Lower leg skin (tissue), 4 donors: Measurements from ENCODE around the gene RNF14. TPM values are rescaled to one million over a fixed set of nuclear protein-coding genes. Genes with fewer than 3 reads are reported as not detected.
A peak's percentile ranks its signal among the peaks of the same experiment; 100 is the strongest.

Source experiments
- DNase-seq, 2 donors: peaks; one replicate each; pipeline ENCODE4 v3.0.0-alpha.2; 2019; ENCODE audit warnings: low spot score in 2 of 2
- H3K4me3 ChIP-seq: fragments of 200-600 bp; sonication (generic); 2 replicates; pipeline ENCODE4 v1.5.1; 2017; ENCODE audit warnings: mild to moderate bottlenecking, low read depth; ENCODE audit not compliant: poor library complexity, severe bottlenecking
- POLR2A ChIP-seq, 2 donors: fragments of 450-650 bp; IDR thresholded peaks; one replicate each; pipeline ENCODE4 v1.6.1; 2016 to 2017; ENCODE audit warnings: antibody characterized with exemption in 2 of 2, mild to moderate bottlenecking in 1 of 2, moderate library complexity in 1 of 2
- WGBS, 2 donors: methylation state at CpG; one replicate each; pipeline ENCODE4 v1.1.5; 2018; 5-methylcytosine and 5-hydroxymethylcytosine counted together
- intact Hi-C: fragments of 100-400 bp; cut with DNase I; formaldehyde crosslinking; loops from one replicate; pipeline ENCODE4 v1.15.0; 2023; ENCODE audit warnings: low total_unique reads
- total RNA-seq, 4 donors: library from RNA; depleted of rRNA; stranded (reverse); fragments of >200 nt; gene quantifications; one replicate each; pipeline ENCODE4 v1.1.0, GENCODE V29; 2016
- TF ChIP-seq, protein P1 (sequence below), 3 donors: fragments of 450-650 bp; IDR thresholded peaks; one replicate each; pipeline ENCODE4 v1.5.1; 2016; ENCODE audit warnings: antibody characterized with exemption in 3 of 3, mild to moderate bottlenecking in 3 of 3, moderate library complexity in 2 of 3

Gene RNF14
- total RNA-seq, 4 donors from 2014 or later, result 32.2 to 57.3 (median 48.8) TPM

DNA sequence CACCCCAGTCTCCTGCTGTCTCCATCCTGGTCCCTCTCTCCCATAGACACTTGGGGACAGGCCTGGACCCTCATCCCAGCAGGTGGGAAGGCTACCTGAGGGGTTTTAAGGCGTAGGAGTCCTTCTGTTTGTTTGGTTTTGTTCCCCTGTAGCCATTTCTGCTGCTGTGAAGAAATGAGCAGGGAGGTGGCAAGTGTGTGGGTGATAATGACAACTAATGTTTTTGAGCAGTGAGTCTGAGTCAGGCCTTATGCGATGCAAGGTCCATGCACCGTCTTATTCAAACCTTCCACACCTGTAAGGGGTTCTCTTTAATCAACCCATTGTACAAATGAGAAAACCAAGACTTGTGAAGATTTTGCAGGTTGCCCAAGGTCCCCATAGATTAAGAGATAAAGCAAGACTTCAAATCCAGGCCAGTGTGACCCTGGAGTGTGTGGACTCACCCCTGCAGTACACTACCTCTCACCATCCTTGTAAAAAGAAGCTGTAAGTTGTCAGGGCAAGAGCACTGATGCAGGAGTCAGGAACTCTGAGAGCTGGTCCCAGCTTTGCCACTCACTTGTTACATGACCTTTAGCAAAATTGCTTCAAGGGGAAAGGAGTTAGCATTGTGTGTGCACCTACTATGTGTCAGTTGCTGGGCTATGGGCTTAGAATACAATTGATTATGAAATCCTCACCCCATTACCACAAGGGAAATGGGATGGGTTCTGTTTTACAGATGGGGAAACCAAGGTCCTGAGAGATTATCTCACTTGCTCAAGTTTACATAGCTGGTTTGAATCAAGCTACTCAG is 18.5 kb upstream of the RNF14 start:
- peak in 1 of 2 donors; percentile 34 for DNase-seq
- TF ChIP-seq, protein P1, sequence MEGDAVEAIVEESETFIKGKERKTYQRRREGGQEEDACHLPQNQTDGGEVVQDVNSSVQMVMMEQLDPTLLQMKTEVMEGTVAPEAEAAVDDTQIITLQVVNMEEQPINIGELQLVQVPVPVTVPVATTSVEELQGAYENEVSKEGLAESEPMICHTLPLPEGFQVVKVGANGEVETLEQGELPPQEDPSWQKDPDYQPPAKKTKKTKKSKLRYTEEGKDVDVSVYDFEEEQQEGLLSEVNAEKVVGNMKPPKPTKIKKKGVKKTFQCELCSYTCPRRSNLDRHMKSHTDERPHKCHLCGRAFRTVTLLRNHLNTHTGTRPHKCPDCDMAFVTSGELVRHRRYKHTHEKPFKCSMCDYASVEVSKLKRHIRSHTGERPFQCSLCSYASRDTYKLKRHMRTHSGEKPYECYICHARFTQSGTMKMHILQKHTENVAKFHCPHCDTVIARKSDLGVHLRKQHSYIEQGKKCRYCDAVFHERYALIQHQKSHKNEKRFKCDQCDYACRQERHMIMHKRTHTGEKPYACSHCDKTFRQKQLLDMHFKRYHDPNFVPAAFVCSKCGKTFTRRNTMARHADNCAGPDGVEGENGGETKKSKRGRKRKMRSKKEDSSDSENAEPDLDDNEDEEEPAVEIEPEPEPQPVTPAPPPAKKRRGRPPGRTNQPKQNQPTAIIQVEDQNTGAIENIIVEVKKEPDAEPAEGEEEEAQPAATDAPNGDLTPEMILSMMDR (IDR thresholded peaks at IDR 0.05), result no peak
- TF ChIP-seq POLR2A (IDR thresholded peaks at IDR 0.05), result no peak
- WGBS, 2 donors, result 90% methylated on average over 3 of the region's 3 CpGs
- no peak overlapping the region for H3K4me3 ChIP-seq
- intact Hi-C loops, result loop anchor here (10.0 kb wide), 1 partner anchor 66 kb away; no protein-coding TSS in a partner anchor

- intact Hi-C loops, result loop anchor here (10.0 kb wide), 1 partner anchor 67 kb away; no protein-coding TSS in a partner anchor
- TF ChIP-seq POLR2A (IDR thresholded peaks at IDR 0.05), result no peak
- TF ChIP-seq, protein P1 (IDR thresholded peaks at IDR 0.05), result no peak
- peak in 1 of 2 donors; percentile 74 for DNase-seq
- H3K4me3 ChIP-seq, result no peak overlapping the region
- WGBS, 2 donors, result 59 to 72% methylated on average over 9 of the region's 9 CpGs
Measured at GRCh38 chr5:141951332-141951781, 17.5 kb upstream of the RNF14 start.

DNA sequence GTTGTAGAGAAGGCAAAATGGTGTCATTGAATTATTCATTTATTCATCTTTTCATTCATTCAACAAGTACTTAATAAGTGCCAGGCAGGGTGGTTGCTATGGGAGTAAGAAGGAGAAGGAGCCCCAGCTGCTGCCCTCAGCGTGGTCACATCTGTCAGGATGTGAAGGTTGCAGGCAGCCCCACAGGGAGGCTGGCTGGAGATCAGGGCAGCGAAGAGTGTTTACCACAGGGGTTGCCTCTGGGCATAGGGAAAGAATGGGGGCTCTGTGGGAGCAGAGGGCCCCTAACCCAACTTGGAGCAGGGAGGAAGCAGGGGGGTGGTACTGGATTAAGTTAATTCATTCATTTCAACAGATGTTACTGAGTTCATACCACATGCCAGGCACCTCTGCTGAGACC is 16.9 kb upstream of the RNF14 start:
- TF ChIP-seq POLR2A (IDR thresholded peaks at IDR 0.05), result no peak
- TF ChIP-seq, protein P1 (IDR thresholded peaks at IDR 0.05), result no peak
- DNase-seq, result peak in 1 of 2 donors; percentile 46
- 74 to 86% methylated on average over 2 of the region's 2 CpGs for WGBS, 2 donors
- H3K4me3 ChIP-seq, result no peak overlapping the region
- intact Hi-C loops, result loop anchor here (10.0 kb wide), 1 partner anchor 67 kb away; no protein-coding TSS in a partner anchor

DNA sequence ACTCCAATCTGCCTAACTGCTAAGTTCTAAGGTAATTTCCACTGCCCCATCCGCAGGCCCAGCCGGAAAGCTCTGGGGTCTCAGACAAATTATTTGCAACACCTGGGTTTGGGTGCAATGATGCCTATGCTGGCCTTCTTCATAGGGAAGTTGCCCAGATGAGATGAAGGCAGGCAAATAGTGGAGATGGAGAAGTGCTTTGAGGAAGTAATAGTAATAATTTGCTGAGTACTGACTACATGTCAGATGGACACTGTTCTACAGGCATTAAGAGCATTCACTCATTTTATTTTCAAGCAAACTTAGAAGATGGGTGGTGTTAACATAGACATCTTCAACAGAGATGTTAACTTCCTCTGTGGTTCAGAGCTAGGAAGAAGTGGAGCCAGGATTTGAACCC is 14.7 kb upstream of the RNF14 start:
- 73 to 83% methylated on average over 2 of the region's 2 CpGs for WGBS, 2 donors
- H3K4me3 ChIP-seq, result no peak overlapping the region
- intact Hi-C loops, result loop anchor here (10.0 kb wide), 1 partner anchor 69 kb away; no protein-coding TSS in a partner anchor

DNA sequence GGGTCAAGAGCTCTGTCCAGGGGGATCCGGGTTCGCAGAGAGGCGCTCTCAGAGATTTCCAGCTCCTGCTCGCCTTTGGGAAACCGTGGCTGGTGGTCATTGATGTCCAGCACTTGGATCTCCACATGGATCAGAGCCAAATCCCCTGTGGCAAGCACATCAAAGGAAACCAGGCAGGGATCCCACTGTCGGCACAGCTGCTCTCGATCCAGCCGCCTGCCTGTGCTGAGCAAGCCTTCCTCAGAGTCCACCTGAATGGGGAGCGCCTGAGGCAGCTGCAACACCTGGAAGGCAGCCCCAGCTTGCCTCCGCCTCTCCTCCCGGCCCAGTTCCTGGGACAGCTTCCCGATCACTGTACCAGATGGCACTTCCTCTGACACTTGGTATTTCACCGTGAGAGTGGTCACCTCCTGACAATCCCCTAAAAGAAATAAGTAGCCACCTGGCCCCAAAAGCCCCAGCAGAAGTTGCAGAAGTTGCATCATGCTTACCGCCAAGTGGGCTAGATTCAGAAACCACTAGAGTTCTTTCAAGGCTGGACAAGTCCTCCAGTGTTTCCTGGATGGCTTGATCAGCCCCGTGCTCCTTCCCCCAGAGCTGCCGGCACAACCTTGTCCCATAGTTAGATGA is 11.4 kb upstream of the RNF14 start:
- TF ChIP-seq, protein P1 (IDR thresholded peaks at IDR 0.05), result no peak
- no peak for TF ChIP-seq POLR2A (IDR thresholded peaks at IDR 0.05)
- intact Hi-C loops, result loop anchor here (5.0 to 10.0 kb wide), 2 partner anchors 73 to 265 kb away; no protein-coding TSS in a partner anchor
- WGBS, 2 donors, result 45 to 47% methylated on average over 16 of the region's 16 CpGs
- no peak overlapping the region for H3K4me3 ChIP-seq
- peak in 1 of 2 donors; percentile 82 for DNase-seq

More for the DNA sequence above, 14.7 kb upstream of the RNF14 start:
- DNase-seq, result peak in 1 of 2 donors; percentile 50
- TF ChIP-seq, protein P1 (IDR thresholded peaks at IDR 0.05), result no peak
